Fibroblast of skin of left biceps (primary cell): ENCODE data around the gene ACTL6B.
A peak's percentile ranks its signal among the peaks of the same experiment; 100 is the strongest.

Source experiments
- DNase-seq, 2 experiments: peaks; one replicate each; pipeline ENCODE4 v3.0.0-alpha.2; 2013; ENCODE audit warnings: low read depth in 2 of 2

Gene ACTL6B

DNA sequence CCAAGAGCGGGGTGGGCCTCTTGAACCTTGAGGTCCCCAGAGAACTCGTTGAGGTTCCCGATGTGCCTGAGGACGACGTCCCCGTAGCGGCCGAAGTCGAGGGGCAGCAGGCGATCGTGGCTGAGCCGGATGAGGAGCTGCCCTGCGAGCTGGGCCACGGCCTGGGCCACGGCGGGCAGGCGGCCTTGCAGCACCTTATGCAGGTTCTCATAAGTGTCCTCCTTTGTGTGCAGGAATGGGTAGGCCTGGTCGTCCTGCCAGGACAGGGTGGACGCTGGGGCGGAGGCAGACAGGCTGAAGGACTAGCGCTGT, 29.1 kb downstream of the ACTL6B start:
- DNase-seq: no peak

DNA sequence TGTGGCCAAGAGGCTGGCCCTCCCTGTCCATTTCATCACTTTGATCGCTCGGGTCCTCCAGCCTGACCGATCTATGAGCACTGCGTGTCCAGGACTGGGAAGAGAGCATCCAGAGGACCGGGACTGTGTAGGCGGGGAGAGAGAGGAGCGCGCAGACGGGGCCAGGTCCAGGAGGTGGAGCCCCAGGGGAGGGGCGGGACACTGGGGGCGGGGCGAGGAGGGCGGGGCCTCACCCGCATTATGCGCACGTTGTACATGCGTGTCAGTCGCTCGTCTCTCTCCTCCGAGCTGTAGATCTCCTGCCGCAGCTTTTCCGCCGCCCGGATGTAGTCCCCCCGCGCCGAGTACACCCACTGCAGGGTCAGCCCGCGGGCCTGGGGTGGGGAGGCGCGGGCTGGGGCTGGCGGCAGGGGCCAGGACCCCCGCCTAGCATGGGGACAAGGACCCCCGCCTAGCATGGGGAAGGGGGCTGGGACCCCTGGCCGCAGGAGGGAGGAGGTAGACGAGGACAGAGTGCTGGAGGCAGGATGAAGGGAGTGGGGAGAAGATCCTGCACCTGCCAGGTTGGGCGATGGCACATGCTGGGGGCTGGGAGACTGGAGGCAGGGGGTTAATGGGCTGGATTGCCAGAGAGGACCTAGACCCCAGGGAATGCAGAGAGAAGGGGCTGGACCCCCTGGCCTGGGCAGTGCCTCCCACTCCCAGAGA, 29.6 kb downstream of the ACTL6B start:
- DNase-seq: peak; percentile 50 to 64

DNA sequence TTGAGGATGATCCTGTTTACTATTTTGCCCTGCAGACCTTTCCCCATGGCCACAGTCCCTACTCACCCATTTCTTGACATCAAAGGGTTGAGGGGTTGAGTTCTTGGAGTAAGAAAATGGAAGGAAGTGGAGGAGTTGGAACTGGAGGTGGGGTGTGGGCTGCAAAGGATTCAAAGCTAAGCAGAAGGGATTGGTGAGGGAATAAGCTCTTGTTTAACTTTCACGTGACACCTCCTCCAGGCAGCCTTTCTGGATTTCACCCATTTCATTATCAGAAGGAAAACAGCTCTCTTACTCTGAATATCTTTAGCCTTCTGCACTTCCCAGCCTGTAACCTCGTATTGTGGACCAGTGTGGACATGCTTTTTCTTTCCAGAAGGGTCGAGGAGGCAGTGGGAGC, 30.2 kb downstream of the ACTL6B start:
- DNase-seq: no peak

DNA sequence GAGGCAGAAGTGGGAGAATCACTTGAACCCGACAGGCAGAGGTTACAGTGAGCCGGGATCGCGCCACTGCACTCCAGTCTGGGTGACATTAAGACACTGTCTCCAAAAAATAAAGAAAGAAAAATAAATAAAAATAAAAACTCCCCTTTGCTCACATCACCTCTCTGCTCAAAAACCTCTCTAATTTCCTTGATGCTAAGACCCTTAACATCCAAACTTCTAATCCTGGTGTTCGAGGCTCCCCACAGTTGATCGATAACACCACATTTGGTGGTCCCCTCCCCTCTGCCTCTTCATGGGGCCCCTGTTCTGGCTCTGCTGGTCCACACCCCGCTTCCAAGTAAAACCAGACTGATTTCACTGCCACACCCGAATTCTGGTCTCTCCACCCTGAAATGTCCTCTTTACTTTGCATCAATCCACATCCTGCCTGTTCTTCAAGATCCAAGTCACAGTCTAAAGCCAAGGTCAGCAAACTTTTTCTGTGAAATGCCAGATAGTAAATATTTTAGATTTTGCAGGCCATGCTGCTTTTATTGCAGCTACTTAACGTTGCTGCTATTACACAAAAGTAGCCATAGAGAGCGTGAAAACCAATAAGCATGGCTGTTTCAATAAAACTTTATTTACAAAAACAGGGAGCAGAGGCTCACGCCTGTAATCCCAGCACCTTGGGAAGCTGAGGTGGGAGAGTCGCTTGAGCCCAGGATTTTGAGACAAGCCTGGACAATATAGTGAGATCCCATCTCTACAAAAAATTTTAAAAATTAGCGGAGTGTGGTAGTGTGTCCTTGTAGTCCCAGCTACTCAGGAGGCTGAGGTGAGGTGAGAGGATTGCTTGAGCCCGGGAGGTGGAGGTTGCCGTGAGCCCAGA, 32.1 kb downstream of the ACTL6B start:
- DNase-seq: no peak

DNA sequence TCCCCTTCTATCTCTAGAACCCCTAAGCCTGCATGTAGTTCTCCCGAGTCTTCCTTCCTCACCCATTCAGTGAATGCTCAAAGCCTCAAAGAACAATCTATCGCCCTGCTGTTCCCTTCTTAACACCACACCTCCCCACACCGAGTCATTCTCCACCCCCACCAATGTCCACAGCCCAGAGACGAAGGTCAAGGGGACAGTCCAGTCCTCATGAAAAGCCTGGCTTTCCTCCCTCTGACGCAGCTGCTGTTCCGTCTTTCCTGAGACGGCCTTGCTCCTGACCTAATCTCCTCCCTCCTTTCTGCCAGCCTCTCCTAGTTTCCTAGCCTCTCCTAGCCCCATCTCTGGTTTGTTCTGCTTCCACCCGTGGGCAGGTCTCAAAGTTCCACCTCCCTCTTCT, 34.7 kb downstream of the ACTL6B start:
- no peak for DNase-seq

DNA sequence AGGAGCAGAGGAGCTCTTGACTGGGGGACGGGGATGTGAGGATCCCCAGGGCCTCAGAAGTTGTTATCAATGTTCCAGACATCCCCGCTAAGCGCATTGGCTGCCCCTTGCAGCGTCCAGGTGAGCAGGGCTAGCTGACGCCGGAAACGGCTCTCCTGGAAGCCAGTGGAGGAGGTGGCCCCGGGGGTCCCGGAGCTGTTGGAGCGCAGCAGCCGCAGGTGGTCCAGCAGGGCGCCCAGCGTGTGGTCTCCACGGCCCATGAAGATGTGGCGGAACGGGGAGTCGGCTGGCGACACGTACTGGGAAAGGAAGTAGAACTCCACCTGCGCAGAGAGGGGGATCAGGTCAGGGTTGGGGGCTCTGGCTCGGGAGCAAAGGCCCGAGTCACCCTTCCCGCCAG, 35.4 kb downstream of the ACTL6B start:
- DNase-seq: no peak

DNA sequence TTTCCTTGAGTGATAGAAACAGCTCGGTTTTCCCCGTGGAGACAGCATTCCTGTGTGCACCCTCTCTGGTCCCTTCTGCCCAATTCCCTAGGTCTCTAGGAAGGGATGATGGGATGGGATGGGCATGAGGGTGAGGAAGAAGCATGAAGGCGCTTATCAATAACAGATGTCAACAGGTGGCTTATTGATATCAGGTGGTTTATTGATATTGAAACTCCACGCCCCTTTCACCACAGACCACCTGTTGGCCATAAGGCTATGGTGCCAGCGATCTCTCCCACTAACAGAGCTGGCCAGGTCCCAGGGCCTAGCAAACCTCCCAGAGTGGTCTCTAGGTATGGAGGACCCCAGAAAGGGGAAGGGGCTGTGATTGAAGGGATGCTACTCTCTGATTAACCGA, 36.0 kb downstream of the ACTL6B start:
- no peak for DNase-seq

DNA sequence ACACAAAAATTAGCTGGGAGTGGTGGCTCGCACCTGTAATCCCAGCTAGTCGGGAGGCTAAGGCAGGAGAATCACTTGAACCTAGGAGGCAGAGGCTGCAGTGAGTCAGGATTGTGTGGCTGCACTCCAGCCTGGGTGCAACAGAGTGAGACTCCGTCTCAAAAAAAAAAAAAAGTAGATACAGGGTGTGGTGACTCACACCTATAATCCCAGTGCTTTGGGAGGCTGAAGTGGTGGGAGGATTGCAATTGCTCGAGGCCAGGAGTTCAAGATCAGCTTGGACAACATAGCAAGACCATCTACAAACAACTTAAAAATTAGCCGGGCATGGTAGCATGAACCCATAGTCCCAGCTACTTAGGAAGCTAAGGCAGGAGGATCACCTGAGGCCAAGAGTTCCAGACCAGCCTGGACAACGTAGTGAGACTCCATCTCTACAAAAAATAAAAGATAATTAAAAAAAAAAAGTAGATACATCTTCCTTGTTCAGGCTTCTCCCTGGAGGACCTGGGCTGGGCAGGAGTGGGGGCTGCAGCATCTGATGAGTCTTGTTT, 41.9 kb downstream of the ACTL6B start:
- no peak for DNase-seq

DNA sequence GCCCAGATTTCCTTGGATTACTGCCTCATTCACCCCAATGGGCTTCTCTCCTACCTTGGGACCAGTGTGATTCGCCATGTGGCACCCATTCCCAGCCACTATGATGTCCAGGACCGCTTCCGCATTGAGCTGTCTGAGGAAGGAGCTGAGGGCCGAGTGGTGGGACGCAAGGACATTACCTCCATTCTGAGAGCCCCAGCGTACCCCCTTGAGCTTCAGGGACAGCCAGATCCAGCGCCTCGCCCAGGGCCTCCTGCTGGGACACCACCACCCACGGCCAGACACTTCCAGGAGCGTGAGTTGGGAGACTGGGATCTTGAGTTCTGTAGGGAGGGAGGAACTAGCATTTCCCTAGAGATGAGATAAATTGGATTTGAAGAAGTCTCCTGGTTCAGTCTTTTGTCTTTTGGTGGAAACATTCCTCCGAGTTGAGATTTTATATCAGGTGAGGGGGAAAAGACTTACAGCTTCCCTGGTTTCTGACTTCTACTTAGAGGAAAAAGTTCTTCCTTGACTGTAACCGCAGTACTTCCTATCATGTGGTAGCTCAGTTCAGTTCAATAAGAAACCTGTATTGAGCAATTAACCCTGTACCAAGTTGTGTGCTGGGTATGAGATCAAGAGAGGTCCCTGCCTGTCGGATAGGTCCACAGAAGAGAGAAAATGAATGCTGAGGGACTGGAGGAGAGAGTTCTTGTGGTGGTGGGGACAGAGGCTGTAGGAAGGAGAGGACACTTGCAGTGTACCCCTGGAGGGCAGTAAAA, 42.7 kb downstream of the ACTL6B start:
- no peak for DNase-seq

DNA sequence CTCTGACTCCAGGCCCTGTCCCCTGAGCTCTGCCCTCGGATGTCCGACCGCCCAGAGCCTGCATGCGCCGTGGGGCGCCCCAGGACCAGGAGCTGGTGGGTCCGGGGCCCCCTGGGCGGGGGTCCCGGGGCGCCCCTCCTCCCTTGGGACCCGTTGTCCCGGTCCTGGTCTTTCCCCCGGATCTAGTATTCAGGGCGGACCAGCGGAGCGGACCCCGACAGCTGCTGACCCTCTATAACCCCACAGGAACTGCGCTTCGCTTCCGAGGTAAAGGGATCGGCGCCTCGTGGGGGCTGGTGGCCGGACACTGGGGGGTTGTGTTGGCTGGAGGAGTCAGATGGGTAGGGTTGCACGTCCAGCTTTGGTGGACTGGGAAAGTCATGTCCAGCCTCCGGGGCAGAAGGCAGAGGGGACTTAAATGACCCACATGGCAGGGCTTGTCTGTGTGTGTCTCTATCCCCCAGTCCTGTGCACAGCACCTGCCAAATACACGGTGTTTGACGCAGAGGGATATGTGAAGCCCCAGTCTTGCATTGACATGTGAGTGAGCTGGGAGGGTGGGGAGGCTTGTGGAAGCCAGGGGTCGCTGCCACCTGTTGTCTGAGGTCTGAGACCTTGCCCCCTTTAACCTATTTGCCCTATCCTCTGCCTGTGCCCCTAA, 43.4 kb downstream of the ACTL6B start:
- DNase-seq: no peak

DNA sequence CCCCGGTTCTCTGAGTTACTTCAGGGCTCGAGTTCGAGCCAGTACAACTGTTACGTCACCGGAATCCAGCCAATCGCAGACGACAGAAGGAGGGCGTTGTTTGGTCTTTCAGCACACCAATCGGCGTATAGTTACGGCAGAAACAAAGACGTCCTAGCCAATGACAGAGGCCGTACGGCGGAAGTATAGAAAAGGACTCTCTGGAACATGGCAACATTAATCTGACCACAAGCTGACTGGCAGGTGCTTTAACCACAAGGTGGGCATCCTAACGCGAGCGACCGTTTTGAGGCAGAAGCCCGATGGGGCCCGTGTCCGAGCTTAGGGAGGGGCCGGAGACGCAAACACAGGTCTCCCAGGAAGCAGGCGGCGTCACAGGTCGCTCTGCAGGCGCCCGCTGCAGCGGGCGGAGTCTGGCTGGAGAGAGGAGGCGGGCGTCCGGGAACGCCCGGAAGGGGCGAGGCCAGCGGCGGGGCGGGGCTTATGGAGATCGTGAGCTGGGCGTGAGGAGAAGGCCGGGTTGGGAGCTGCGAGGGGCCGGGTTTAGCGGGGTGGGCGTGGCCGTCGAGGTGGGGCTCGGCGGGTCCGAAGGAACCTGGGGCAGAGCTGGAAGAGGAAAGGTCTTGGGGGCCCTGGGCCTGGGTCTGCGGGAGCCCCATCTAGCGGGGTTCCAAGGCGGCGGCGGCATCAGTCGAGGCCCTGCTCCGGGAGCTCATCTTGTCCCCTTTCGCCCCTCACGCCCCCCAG, 44.1 kb downstream of the ACTL6B start, which contains the start of gene MOSPD3:
MOSPD3 (plus strand) TSS at position 558 of the 747 bp plus-strand sequence. CDS start 252 bp downstream, outside the sequence.
- DNase-seq: peak; percentile 98

DNA sequence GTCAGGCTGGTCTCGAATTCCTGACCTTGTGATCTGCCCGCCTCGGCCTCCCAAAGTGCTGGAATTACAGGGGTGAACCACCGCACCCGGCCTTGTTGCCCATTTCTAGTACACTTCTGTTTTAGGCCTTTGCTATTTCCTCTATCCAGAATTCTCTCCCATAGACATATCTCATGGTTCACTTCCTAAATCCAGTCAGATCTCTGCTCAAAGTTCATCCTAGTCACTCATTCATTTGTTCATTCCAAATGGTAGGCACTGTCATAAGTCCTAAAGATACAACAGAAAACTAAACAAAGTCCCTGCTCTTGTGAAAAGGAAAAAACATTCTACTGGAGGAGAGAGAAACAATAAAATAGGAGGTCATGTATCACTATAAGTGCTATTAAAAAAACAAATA, 46.3 kb downstream of the ACTL6B start:
- no peak for DNase-seq

DNA sequence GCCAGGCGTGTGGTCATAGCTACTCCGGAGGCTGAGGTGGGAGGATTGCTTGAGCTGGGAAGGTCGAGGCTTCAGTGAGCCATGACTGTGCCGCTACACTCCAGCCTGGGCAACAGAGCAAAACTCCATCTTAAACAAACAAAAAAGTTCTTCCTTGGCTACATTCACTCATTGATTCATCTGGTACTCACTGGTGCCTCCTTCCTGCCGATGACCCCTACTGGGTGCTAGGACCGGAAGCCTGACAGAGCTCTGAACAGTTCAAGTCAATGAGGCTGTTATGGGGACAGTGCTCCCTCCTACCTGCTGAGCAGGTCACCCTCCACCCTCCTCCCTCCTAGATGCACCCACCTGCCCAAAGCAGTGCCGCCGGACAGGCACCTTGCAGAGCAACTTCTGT, 49.1 kb downstream of the ACTL6B start:
- no peak for DNase-seq

DNA sequence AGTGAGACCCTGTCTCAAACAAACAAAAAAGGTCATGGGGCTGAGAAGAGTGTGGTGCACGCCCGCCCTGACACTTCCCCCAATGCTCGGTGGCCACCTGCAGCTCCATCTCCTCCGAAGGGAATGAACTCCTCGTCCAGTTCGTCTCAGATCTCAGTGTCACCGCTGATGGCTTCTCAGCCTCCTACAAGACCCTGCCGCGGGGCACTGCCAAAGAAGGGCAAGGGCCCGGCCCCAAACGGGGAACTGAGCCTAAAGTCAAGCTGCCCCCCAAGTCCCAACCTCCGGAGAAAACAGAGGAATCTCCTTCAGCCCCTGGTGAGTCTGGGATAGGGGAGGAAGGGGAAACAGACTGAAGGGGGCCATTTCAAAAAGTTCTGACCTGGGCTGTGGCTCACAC, 49.9 kb downstream of the ACTL6B start:
- no peak for DNase-seq

DNA sequence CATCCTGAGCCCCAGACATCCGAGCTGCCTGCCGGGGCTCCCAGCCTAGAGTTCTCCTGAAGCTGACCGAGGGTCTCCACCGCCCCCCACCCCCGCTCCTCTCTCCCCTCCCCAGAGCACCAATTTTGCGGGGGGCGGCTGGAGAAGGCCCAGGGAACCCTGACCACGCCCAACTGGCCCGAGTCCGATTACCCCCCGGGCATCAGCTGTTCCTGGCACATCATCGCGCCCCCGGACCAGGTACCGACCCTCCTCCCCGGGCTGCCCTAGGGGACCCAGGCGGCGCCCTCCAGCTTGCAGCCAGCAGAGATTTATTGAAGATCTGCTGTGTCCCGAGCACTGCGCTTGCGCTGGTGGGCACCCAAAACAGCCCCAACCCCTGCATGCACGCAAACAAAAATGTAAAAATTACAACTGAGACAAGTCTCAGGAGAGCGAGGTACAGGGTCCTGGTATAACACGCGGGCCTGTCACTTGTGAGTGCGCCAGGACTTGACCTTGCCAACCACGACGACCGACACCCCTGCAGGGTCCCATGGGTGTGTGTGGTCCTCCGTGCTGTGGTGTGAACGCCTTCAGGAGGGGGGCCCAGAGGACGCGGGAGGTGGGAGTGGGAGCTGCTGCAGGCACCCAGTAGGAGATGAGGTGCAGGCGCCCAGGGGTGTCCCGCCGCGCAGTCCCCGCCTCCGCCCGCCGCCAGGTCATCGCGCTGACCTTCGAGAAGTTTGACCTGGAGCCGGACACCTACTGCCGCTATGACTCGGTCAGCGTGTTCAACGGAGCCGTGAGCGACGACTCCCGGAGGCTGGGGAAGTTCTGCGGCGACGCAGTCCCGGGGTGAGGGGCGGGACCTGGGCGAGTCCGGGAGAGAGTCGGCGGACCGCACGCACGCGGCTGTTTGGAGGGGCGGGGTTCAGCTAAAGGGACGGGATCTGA, 51.0 kb downstream of the ACTL6B start:
- DNase-seq: no peak

DNA sequence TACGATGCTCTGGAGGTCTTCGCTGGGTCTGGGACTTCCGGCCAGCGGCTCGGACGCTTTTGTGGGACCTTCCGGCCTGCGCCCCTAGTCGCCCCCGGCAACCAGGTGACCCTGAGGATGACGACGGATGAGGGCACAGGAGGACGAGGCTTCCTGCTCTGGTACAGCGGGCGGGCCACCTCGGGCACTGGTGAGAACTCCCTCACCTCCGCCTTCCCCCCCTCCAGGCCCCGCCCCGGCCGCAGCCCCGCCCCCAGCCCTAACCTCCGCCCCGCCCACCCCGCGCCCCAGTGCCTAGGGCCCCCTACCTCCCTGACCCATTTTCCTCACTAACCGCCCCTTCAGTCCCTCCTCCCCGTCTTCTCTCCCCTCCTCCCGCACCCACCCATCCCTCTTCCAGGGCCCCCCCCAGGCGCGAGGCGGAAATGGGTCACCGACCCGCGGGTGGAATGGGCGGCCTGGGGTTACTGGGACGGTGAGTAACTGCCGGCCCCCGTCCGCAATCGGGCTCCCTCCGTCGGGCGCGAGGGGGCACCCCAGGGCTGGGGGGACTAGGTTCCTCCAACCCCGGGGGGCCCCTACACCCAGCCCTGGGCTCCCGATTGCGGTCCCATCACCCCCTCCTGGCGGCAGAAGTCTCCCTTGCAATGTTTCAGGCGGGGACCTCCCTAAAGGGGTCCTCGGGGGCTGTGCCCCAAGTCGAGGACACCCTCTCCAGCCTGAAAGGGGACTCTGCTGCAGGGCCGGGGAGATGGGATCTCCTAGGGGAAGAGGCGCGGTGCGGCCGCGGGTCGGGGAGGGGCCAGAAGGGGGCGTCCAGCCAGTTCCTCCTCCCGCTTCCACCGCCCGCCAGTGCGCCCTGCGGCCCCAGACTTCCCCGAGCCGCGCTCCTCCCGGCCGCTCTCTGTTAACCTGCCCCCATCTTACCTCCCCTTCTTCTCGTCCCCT, 51.9 kb downstream of the ACTL6B start:
- DNase-seq: peak; percentile 53 to 54

DNA sequence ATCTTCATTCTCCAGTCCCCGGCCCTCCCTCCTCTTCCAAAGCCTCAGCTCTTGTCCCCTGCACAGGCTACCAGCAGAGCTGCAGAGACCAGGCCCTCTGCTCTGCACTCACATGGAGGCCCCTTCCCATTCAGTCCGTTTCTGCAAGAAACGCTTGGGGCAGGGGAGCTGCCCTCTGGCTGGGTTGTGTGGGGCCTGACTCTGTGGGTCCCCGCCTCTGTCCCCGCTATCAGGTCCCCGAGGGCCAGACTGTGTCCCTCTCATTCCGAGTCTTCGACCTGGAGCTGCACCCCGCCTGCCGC, 52.6 kb downstream of the ACTL6B start:
- no peak for DNase-seq

DNA sequence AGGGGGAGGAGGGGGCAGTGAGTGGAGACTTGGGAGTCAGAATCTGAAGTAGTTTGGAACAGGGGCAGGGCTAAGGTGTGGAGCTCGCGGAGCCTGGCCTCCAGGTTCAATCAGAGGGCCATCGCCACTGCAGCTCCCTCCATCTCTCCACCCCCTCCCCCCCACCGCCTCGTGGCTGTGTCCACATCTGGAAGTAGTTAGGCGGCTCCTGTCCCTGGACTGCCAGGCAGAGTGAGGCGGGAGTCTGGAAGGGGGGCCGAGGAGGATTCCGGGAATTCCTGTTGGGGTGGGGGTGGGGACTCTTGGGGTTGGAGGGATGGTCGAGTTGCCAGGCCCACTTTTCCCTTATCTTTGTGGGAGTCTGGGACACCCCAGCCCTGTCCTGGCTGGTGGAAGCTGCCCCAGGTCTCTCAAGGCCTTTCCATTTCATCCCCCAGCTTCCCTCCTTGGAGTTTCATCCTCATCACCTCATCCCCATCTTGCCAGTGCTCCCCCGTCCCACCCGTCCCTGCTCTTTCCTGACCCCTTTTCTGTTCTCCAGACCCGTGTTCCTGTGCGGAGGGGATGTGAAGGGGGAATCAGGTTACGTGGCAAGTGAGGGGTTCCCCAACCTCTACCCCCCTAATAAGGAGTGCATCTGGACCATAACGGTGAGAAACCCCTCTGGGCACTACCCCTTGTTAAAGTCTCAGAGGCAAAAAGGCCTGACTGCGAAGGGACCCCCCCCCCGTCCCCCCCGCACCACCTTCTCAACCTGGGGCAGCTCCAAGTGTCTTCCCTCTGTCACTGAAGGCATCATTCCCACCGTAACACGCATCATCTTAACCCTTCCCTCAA, 53.1 kb downstream of the ACTL6B start:
- peak; percentile 88 to 89 for DNase-seq
